Epidermal melanocyte (primary cell): ENCODE data around the gene FRAS1.
"Not testable (repeated sequence)": the region's sequence is repeated elsewhere in the genome, so short reads cannot be mapped to it uniquely, and the experiment has no call there.

Source experiments
- DNase-seq: peaks from one replicate; pipeline ENCODE4 v3.0.0; 2011; ENCODE audit warnings: low spot score; ENCODE audit not compliant: insufficient read length

FRAS1 gene

DNA sequence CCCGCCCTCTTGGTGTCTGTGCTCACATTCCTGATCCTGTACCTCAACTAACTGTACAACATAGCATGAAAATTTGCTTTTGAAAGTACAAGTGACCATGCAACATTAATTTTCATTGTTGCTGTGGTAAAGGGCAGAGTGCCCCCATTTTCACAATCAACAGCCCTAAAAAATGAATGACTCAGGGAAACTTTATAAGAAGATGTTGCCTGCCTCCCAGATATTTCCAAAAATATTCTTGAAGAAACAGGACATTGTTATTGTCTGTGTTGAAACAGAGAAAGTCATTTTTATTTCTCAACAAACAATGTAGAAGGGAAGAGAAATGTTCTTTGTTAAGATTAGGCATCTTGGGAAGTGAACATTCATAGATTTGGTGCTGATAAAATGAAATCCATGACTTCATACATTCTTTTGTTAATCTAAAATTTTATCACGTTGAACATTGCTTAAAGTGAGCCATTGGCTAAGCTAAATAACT is 380.5 kb downstream of the FRAS1 start:
- DNase-seq, result no peak

DNA sequence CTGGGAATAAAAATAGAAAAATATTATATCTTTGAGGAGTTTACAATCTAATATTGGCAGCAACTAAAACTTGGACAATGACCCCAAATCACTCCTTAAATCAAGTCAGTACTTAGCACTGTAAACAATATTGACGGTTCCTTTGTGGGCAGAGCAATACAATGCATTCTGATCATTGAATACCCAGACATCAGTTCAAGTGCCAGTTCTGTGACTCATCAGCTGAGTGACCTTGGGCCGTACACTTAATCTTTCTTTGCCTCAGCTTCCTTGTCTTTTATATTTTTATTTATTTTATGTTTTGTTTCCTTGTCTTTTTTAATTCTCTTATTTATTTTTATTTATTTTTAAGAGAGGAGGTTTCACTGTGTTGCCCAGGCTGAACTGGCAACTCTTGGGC is 382.2 kb downstream of the FRAS1 start:
- DNase-seq, result no peak

DNA sequence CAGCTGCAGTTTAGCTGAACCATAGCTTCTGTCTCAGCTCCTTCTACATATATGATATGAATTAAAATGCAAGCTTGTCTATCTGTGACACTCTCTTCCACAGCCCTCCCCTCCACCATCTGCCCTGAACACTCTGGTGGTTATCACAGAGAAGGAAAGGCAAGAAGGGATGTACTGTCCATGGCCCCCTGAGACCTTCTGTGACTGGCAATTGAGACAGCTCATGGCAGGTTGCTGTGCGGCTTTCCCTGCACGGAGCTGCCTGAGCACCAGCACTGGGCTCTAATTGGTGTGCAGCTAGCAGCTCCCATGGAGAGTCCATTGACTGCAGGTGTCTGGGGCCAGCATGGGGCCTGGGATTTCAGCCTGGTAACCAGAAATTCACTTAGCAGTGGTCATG is 384.6 kb downstream of the FRAS1 start:
- DNase-seq, result no peak

DNA sequence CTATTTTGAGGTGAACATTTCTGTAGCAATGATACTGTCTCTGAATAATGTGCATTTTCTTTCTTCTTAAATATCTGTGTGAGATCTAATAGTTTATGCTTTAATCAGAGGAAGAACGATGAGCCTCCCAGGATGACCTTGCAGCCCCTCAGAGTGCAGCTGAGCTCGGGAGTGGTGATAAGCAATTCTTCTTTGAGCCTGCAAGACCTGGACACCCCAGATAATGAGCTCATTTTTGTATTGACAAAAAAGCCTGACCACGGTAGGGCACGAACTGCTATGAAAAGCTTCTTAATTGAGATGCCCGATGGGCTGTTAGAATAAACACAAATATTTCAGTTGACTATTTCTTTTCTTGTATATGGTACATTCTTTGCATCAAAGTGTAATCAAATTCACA is 389.5 kb downstream of the FRAS1 start:
- DNase-seq, result no peak

DNA sequence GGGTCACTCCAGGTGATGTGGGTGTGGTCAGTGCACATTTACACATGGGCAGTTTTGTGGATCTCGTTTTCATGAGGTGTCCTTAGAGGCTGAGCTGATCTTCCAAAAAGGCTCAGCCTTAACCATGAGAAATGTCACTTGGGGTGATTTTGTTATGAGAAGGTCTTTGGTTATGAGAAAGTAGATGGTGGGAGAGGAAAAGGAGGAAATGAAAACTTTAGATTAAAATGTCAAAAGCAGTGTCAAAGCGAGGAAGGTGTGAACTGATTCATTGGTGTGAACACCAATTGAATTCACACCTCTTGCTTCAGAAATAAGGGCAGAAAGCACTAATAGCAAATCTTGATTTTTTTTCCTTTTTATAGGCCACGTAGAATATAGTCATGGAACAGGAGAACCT is 394.3 kb downstream of the FRAS1 start:
- DNase-seq, result no peak

DNA sequence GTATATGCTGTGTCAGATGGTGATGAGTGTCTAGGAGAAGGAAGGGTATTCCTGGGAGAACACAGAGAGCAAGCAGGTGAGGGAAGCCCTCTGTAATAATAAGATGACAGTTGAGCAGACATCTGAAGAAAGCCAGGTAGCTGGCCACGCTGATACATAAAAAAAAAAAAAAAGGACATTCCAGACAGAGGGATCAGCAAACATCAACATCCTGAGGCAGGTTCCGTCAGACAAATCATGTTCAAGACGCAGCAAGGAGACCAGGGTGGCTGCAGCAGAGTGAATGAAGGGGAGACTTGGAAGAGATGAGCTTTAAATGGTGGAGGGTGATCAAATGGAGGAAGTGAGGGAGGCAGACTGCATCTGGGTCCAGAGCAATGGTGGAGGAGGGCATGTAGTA is 396.9 kb downstream of the FRAS1 start:
- DNase-seq, result no peak

DNA sequence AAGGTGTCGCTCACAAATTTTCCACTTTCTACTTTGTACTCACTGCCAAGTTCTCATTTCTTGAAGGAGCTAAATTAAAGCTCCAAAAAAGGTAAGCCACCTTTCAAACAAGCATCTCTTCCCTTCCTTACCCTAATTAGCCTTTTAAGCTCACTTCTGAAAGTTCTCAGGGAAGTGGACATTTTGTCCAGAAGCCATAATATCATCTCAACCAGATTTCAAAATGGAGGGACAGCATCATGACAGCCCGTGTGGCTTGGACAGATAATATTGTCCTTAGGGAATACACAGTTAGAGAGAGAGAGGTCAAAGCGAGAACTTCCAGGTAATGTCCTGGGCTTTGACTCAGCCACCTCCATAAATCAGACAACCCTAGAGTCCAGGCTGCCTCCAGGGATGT is 400.6 kb downstream of the FRAS1 start:
- no peak for DNase-seq

DNA sequence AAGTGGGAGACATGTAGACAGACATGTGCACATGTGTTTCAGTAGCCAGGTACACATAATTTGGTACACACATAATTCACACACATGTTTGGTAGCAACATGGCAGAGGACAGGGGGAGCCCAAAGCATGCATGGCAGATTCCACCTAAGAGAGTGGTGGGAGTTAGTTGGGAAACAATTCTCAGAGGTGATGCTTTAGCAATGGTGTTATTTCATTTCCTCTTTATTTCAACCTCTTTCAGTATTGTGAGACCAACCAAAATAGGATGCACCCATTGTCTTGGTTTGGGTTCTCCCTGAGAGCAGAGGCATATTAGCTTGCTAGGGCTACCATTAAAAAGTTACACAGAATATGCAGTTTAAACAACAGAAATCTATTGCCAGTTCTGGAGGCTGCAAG is 402.2 kb downstream of the FRAS1 start:
- DNase-seq, result no peak

DNA sequence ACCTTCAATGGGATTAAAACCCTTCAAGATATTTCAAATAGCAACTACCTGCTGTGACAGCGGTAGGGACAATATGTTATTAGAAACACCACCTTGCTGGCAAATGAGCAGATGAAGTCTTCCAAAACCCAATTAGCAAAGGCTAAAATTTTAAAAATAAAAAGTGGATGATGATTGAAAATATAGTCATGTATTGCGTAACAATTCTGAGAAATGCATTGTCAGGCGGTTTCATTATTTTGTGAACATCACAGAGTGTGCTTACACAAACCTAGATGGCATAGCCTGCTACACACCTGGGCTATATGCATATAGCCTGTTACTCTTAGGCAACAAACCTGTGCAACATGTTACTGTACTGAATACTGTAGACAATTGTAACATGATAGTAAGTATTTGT is 403.2 kb downstream of the FRAS1 start:
- no peak for DNase-seq

DNA sequence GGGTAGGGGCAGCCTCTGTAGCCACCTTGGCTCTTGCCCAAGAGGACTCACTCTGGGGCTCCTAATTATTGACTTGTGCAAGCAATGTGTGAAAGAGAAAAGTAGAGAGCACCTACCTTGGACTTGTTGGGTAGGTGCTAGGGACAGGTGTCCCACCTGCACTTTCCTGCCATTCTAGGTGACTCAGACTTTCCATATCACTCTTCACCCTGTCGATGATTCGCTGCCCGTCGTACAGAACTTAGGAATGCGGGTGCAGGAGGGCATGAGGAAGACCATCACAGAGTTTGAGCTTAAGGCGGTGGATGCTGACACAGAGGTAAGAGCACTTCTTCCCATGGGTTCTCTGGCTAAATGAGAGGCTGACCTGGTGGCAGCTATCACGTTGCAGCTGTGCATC is 407.1 kb downstream of the FRAS1 start:
- no peak for DNase-seq

DNA sequence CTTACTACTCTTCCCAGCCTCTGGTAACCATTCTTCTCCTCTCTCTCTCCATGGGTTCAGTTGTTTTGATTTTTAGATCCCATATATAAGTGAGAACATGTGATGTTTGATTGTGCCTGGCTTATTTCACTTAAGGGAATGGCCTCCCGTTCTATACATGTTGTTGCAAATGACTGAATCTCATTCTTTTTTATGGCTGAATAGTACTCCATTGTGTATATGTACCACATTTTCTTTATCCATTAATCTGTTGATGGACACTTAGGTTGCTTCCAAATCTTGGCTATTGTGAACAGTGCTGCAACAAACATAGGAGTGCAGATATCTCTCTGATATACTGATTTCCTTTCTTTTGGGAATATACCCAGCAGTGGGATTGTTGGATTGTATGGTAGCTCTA is 410.1 kb downstream of the FRAS1 start:
- not testable (repeated sequence) for DNase-seq

DNA sequence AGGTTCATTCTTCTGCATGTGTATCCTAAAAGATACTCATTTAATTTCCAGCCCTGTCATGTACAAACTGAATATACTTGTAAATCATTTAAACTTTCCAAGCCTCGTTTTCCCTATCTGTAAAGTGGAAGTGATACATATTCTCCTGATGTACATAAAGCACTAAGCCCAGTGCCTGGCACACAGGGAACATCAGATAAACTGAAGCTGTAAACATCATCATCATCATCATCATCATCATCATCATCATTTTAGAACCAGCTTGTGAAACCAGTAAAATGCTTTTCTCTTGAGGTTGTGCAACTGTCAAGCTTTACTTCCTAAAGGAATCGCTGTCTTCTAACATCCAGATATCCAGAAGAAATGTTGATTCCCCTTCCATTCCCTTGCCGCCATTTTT is 411.1 kb downstream of the FRAS1 start:
- DNase-seq, result no peak

DNA sequence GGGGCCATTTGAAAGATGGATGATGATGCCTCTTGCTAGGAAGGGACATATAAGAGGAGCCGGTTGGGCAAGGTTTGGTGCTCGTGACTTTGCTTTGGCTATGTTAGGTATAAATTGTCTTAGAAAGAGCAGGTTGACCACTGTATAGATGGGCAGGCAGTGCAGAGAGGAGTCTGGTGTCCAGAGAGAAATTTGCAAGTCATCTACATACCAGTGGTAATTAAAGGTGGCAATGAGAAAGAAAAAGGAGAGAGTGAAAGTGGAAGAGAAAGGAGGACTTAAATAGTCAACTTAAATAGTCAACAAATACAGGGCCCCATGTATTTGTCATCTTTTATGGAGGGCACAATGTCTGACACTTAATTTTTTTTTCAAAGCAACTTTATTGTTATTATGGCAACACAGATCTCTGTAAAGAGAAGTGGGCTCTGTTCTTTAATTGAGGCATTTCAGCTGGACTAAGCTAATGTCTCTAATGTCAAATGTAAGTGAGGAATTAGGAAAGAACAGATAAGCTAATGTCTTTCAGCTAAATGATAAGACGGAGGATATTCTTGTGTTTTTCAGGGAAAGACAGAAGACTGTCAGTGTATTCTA is 419.1 kb downstream of the FRAS1 start:
- no peak for DNase-seq

DNA sequence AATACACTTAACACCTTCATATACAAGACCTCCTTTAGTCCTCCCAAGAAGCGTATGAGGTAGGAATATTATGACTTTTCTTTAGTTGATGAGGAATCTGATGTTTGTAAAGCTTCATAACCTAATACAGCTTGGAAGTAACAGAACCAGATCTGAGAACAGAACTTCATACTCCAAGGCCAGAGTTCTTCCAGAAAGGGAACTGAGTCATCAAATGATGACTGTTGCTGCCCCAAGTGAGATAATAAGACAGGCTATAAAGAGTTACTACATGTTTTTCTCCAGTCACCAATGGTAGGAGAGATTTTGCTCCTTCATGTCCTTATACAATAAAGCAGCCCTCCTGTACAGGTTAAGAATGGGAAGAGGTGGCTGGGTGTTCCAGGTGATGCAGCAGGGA is 420.2 kb downstream of the FRAS1 start:
- no peak for DNase-seq

DNA sequence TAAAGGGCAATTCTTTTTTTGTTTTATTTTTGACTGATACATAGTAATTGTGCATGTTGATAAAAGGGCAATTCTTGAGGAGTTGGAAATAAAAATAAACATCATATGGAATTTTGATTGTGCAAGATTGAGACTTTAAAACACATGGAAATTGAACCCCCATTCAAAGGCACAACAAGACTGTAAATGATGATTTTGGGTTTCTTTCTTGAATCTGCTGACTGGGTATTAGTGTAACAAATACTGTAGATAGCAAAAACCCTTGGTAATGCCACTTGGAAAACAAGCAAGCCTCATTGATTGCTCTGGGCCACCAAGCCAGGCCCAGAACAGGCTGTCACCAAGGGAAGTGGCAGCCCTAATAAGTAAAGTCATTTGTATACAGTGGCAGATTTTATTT is 421.4 kb downstream of the FRAS1 start:
- DNase-seq, result no peak

DNA sequence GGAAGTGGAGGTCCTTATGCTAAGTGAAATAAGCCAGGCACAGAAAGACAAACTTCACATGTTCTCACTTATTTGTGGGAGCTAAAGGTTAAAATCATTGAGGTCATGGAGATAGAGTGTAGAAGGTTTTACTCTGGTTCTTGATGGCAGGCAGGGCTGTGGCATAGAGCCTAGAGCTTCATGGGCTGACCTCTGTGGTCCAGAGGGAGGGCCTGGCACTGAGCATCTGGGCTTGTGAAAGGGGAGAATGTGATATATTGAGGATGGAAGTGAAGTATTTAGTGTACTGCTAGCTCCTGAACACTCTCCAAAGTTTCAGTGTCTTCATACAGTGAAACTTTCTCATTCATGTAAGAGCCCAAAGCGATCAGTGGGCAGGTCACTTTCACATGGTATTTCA is 423.2 kb downstream of the FRAS1 start:
- no peak for DNase-seq

DNA sequence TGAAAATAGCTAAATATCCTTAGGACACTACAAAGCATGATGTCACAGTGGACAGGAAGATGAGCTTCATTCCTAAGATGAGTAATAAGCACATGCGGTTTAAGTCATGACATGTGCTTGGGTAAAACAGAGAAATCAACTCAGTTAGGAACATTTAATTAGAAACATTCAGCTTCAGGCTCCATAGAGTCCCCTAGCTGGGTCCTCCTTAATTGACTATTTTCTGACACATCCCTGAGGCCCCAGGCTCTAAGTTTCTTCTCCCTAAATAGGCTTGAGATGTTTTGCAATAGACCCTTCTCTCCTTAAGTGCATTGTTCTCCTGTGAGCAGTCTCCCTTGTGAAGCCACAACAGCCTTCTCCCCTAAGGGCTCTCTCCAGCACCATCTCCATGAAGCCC is 424.1 kb downstream of the FRAS1 start:
- DNase-seq, result peak; percentile 28

DNA sequence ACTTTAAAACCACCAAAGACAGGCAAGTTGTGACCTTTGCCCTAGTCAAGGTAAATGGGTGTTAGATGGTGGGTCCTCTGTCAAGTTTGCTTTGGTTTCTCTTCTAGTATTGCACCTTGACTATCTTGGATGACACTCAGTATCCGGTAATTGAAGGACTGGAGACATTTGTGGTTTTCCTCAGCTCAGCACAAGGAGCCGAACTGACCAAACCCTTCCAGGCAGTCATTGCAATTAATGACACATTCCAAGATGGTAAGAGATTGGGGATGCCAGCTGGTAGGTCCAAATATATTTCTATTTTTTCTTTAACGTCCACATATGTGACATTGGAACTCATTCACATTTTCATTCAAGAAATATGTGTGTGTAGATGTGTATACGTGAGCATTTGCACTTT is 425.2 kb downstream of the FRAS1 start:
- DNase-seq, result no peak

DNA sequence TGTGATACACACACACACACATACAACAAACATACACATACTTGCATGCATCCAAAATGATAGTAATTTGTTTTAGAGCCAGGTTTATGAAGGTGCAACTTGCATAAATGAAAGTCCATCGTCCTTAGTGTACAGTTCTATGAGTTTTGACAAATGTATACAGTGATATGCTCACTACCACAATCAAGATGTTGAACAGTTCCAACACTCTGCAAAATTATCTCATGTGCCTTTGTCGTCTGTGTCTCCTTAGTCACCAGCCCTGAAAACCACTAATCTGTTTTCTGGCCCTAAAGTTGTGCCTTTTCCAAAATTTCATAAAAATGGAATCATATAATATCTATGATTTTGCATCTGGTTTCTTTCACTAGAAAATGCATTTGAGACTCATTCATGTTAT is 426.7 kb downstream of the FRAS1 start:
- DNase-seq, result no peak

DNA sequence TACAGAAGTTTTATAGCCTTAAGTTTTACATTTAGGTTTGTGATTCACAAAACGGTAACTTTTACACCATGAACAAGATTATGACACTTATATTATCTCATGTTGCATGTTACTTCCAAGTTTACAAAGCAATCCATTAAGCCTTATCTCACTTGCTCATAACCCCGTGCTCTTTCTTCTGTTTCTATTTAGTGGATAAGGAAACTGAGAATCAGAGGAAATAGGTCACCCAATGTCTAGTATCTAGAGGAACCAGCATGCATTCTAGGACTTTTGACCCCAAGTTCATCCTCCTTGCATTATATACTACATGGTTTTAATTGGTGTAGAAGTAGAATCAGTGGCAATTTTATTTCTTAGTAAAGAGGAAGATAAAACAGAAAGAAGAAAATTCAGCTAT is 427.5 kb downstream of the FRAS1 start:
- no peak for DNase-seq

DNA sequence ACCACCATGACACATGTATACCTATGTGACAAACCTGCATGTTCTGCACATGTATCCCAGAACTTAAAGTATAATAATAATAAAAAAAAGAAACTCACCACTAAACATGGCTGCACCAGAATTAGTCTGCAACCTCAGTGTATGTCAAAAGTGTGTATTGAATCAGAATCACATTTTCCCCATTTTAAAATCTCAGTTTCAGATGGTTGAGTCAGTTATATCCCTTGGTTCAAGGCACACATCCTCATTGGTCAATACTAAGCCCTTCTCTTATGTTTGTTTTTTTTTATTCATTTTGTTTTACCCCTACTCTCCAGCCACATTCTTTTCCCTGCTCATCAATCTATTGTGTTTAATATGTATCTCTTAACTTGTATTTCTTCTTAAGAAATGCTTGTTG is 436.6 kb downstream of the FRAS1 start:
- no peak for DNase-seq

DNA sequence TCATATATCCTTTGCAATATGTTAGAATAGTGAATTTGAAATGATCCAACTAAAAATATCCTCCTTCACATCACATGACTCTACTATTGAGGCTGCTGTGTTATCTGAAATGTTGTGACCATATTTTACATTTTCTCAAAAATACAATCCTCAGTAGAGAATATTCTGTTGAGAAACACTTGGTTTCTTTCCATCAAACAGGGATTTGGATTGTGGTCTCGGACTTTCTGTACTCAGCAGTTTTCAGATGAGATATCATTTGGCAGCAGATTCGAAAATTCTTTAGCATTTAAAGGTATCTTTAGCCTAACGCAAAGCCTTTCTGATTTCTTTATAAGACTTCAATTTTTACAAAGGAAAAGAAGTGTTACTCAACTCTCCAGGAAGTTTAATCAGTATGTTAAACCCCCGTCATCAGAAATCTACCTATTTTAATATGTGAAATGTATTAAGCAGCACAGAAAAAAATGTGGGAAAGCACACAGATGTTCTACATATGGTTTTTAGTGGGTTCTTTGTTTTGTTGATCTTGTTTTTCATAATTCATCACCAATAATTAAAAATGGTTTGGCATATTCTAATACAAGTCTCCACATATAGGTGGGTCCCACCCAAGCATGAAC is 439.0 kb downstream of the FRAS1 start:
- no peak for DNase-seq

DNA sequence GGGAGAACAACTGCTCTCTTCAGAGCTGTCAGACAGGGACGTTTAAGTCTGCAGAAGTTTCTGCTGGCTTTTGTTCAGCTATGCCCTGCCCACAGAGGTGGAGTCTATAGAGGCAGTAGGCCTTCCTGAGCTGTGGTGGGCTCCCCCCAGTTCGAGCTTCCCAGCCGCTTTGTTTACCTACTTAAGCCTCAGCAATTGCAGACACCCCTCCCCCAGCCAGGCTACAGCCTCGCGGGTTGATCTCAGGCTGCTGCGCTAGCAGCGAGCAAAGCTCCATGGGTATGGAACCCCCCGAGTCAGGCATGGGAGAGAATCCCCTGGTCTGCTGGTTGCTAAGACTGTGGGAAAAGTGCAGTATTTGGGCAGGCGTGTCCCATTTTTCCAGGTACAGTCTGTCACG is 449.1 kb downstream of the FRAS1 start:
- not testable (repeated sequence) for DNase-seq

DNA sequence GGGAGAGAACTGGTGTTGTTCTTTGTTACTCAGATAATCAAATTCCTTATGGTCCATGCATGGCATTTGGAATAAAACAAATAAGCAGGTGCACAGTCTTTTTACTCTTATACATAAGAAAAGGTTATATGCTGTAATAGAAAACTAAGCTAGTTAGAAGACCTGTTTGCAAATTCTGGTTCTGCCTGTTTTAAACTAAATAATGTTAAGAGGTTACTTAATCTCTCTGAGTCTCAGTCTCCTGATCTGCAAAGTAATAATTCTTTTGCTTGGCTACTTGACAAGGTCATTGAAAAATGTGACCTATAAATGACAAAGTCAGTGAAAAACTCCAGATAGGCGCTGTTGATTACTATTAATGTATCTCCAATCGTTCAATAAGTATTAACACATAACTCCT is 451.9 kb downstream of the FRAS1 start:
- DNase-seq, result no peak
